Caco-2 (cell line): ENCODE measurements around the gene VOPP1. TPM values are rescaled to one million over a fixed set of nuclear protein-coding genes. Genes with fewer than 3 reads are reported as not detected.

Source experiments
- BruUV-seq: library from RNA; stranded (reverse); fragments of 400-500 nt; replicated peaks from 2 replicates; lab custom pipeline; 2021; lab: Mats Ljungman, UMichigan
- CTCF ChIA-PET: fragments of 300-600 bp; sonication (Branson Sonifier 250); formaldehyde crosslinking; loops from one replicate; lab custom pipeline; 2022; ENCODE audit warnings: antibody characterized with exemption; lab: Charles Lee
- POLR2A ChIA-PET: fragments of 300-600 bp; sonication (Branson Sonifier 250); formaldehyde crosslinking; loops from one replicate; lab custom pipeline; 2022; ENCODE audit warnings: antibody characterized with exemption; lab: Charles Lee
- DNase-seq, 2 experiments: peaks; one replicate each; pipeline versions ENCODE4 v3.0.0 to v3.0.0-alpha.2; 2020 to 2022
- H3K27me3 ChIP-seq: replicated peaks from 2 replicates; pipeline ENCODE4 v1.6.0; 2011; ENCODE audit warnings: low read length; ENCODE audit not compliant: control insufficient read depth, insufficient read depth
- H3K36me3 ChIP-seq: 2 replicates; pipeline ENCODE4 v1.5.1; 2011; ENCODE audit warnings: low read length; ENCODE audit not compliant: control insufficient read depth, insufficient read depth
- H3K4me1 ChIP-seq: fragments of 250-450 bp; sonication (Bioruptor Pico); 2 replicates; pipeline ENCODE4 v1.5.1; 2020; ENCODE audit warnings: mild to moderate bottlenecking
- H3K4me3 ChIP-seq: 2 replicates; pipeline ENCODE4 v1.5.1; 2011; ENCODE audit warnings: low read depth, mild to moderate bottlenecking, control low read depth, low read length
- H3K9me3 ChIP-seq: fragments of 250-450 bp; sonication (Bioruptor Pico); 2 replicates; pipeline ENCODE4 v1.5.1; 2020; ENCODE audit warnings: mild to moderate bottlenecking, moderate library complexity
- H3K27ac Mint-ChIP-seq: one replicate; pipeline ENCODE4 v1.8.0; 2022; ENCODE audit warnings: mixed read lengths; ENCODE audit not compliant: unreplicated experiment
- H3K27me3 Mint-ChIP-seq: one replicate; pipeline ENCODE4 v1.8.0; 2022; ENCODE audit warnings: mixed read lengths; ENCODE audit not compliant: insufficient read depth, unreplicated experiment
- H3K36me3 Mint-ChIP-seq: one replicate; pipeline ENCODE4 v1.8.0; 2022; ENCODE audit warnings: mild to moderate bottlenecking, mixed read lengths; ENCODE audit not compliant: insufficient read depth, unreplicated experiment
- H3K4me1 Mint-ChIP-seq: one replicate; pipeline ENCODE4 v1.8.0; 2022; ENCODE audit warnings: low read depth, mixed read lengths; ENCODE audit not compliant: unreplicated experiment
- H3K4me3 Mint-ChIP-seq: one replicate; pipeline ENCODE4 v1.8.0; 2022; ENCODE audit warnings: mild to moderate bottlenecking, moderate library complexity, mixed read lengths; ENCODE audit not compliant: unreplicated experiment
- H3K9me3 Mint-ChIP-seq: one replicate; pipeline ENCODE4 v1.8.0; 2022; ENCODE audit warnings: mixed read lengths; ENCODE audit not compliant: unreplicated experiment
- intact Hi-C: fragments of 100-400 bp; cut with micrococcal nuclease; formaldehyde crosslinking; loops from one replicate; pipeline ENCODE4 v1.10.0; 2022; ENCODE audit not compliant: unreplicated experiment
- total RNA-seq: library from RNA; stranded (reverse); gene quantifications from 2 replicates; pipeline ENCODE4 v1.2.3, GENCODE V29; 2022
- TF ChIP-seq, protein P1 (sequence below), 2 experiments: fragments of 200-600 bp in 1 of 2; IDR thresholded peaks; 1 replicate in 1 of 2; 2 replicates in 1 of 2; pipeline versions ENCODE4 v1.5.1 to v1.8.0; 2011 to 2022; ENCODE audit warnings: antibody characterized with exemption in 1 of 2, control low read depth in 1 of 2, inconsistent platforms in 1 of 2, low read depth in 1 of 2, low read length in 1 of 2, mild to moderate bottlenecking in 1 of 2, moderate library complexity in 1 of 2; ENCODE audit not compliant: insufficient read depth in 1 of 2, severe bottlenecking in 1 of 2, unreplicated experiment in 1 of 2

VOPP1 gene
- total RNA-seq, 1 experiment from 2014 or later, result 46.8 TPM

DNA sequence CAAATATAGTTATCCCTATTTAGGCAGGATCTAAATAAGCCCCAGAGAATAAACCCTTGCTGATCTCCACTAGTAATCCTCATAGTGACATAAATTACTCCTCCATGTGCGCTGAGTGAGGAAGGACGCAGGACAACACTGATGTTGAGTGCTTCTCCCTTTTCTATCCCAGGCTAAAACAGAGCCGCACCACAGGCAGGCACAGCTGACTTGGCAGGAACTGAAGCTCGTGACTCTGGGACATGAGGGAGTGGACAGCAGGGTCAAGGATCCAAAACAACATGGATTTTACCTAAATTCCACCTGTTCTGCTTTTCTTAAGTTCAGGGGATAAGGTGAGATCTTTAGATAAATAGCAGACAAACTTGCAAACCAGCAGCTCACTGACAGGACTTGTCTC lies 46.0 kb downstream of the VOPP1 start:
- Histone ChIP-seq H3K9me3 (no peaks in the 10 kb centered on the region), H3K36me3 (no peaks in the 10 kb centered on the region), H3K4me3 (no peak overlapping the region), H3K27me3 (no peaks in the 10 kb centered on the region), H3K4me1 (0 out of 2 replicates have a peak, but pooled peaks cover 4% of the 10 kb centered on the region)
- Mint-ChIP-seq H3K27me3 (no peaks in the 10 kb centered on the region), H3K36me3 (no peaks in the 10 kb centered on the region), H3K4me1 (no peaks in the 10 kb centered on the region), H3K9me3 (no peaks in the 10 kb centered on the region), H3K4me3 (no peak overlapping the region), H3K27ac (no peak overlapping the region)
- ChIA-PET POLR2A (no interaction called here), CTCF (no interaction called here)
- DNase-seq, result no peak
- BruUV-seq, result no TSS peak
- TF ChIP-seq, protein P1, sequence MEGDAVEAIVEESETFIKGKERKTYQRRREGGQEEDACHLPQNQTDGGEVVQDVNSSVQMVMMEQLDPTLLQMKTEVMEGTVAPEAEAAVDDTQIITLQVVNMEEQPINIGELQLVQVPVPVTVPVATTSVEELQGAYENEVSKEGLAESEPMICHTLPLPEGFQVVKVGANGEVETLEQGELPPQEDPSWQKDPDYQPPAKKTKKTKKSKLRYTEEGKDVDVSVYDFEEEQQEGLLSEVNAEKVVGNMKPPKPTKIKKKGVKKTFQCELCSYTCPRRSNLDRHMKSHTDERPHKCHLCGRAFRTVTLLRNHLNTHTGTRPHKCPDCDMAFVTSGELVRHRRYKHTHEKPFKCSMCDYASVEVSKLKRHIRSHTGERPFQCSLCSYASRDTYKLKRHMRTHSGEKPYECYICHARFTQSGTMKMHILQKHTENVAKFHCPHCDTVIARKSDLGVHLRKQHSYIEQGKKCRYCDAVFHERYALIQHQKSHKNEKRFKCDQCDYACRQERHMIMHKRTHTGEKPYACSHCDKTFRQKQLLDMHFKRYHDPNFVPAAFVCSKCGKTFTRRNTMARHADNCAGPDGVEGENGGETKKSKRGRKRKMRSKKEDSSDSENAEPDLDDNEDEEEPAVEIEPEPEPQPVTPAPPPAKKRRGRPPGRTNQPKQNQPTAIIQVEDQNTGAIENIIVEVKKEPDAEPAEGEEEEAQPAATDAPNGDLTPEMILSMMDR (IDR thresholded peaks at IDR 0.05; ENCODE audit: insufficient read depth in 1 of 2, low read depth in 1 of 2, low read length in 1 of 2, severe bottlenecking in 1 of 2, unreplicated experiment in 1 of 2), result no peak
- intact Hi-C loops, result no loop called here

DNA sequence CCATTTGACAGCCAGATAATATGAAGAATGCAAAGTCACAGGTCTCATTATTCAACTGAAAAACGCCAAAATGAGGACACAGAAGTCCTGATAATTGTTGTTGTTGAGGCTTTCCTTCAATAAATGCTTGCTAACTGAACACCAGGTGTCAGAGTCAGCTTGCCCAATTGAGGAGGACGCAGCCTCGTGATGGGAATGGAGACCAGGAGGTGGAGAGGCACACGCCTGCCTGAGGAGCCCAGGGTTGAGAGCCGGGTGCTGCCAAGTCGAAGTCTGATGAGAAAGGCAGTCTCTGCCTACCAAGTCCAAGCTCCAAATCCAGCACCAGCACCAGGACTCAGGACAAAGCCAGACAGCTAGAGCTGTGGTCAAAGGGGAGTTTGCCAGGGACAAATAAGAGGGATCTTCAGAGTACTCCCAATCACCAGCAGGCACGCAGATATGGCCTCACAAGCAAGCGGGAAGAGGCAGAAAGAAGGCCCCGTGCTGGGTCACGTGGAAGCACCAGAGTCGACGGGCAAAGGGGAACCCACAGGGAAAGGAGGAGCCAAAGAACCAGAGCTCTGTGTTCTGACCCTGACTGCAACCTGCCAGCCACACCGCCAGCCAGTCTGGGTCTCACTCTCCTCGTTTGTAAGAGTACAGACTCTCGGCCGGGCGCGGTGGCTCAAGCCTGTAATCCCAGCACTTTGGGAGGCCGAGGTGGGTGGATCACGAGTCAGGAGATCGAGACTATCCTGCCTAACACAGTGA lies 47.6 kb downstream of the VOPP1 start:
- H3K27ac Mint-ChIP-seq, result no peak overlapping the region
- CTCF ChIA-PET, result no interaction called here

DNA sequence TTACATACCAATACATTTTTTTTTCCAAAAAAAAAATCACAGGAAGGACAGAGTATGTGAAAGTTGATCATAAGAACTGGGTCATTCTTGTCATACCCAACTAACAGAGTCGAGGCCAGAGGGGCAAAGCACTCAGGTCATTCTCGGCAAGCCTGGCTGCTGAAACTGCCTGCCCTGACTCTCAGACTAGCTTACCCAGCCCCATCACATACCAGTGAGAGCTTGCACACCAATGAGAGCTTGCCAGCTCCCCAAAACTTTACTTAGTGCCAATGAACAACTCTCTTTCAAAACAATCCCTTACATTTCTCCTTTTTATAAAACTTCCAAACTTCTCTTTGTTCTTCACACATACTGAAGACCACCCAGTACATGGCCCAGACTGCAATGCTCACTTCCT lies 48.9 kb downstream of the VOPP1 start:
- intact Hi-C loops, result no loop called here
- Mint-ChIP-seq H3K9me3 (no peaks in the 10 kb centered on the region), H3K4me1 (no peaks in the 10 kb centered on the region), H3K27me3 (no peaks in the 10 kb centered on the region), H3K36me3 (no peaks in the 10 kb centered on the region), H3K27ac (no peak overlapping the region), H3K4me3 (no peak overlapping the region)
- H3K4me3 ChIP-seq, result no peak overlapping the region
- H3K4me1 ChIP-seq, result no peaks in the 10 kb centered on the region
- CTCF ChIA-PET, result no interaction called here
- no peaks in the 10 kb centered on the region for H3K9me3 ChIP-seq
- TF ChIP-seq, protein P1 (IDR thresholded peaks at IDR 0.05; ENCODE audit: insufficient read depth in 1 of 2, low read depth in 1 of 2, low read length in 1 of 2, severe bottlenecking in 1 of 2, unreplicated experiment in 1 of 2), result no peak
- no peak for DNase-seq
- H3K27me3 ChIP-seq, result no peaks in the 10 kb centered on the region
- POLR2A ChIA-PET, result no interaction called here
- no peaks in the 10 kb centered on the region for H3K36me3 ChIP-seq
- BruUV-seq, result no TSS peak

More for the DNA sequence above, 47.6 kb downstream of the VOPP1 start:
- Mint-ChIP-seq H3K4me3 (no peak overlapping the region), H3K9me3 (no peaks in the 10 kb centered on the region), H3K27me3 (no peaks in the 10 kb centered on the region), H3K4me1 (no peaks in the 10 kb centered on the region), H3K36me3 (no peaks in the 10 kb centered on the region)
- POLR2A ChIA-PET, result no interaction called here
- DNase-seq, result no peak
- no peaks in the 10 kb centered on the region for H3K9me3 ChIP-seq
- H3K4me1 ChIP-seq, result no peaks in the 10 kb centered on the region
- H3K4me3 ChIP-seq, result no peak overlapping the region
- no peaks in the 10 kb centered on the region for H3K36me3 ChIP-seq
- TF ChIP-seq, protein P1 (IDR thresholded peaks at IDR 0.05; ENCODE audit: insufficient read depth in 1 of 2, low read depth in 1 of 2, low read length in 1 of 2, severe bottlenecking in 1 of 2, unreplicated experiment in 1 of 2), result no peak
- no peaks in the 10 kb centered on the region for H3K27me3 ChIP-seq
- intact Hi-C loops, result no loop called here
- BruUV-seq, result no TSS peak
